Stimulated activated naive CD8-positive, alpha-beta T cell treated with anti-CD3 and anti-CD28 coated beads, Interleukin-15, Interleukin-2, amounts not matched to agents 100 ng/mL and 50 ng/mL, for 24 hours (primary cell): ENCODE results near the gene TLL1.

Experiments
- H3K27ac Mint-ChIP-seq: one replicate; pipeline ENCODE4 v1.8.0; 2021; ENCODE audit warnings: mild to moderate bottlenecking, mixed read lengths
- H3K27me3 Mint-ChIP-seq: one replicate; pipeline ENCODE4 v1.8.0; 2021; ENCODE audit warnings: mixed read lengths
- H3K36me3 Mint-ChIP-seq: one replicate; pipeline ENCODE4 v1.8.0; 2021; ENCODE audit warnings: low read depth, mixed read lengths
- H3K4me1 Mint-ChIP-seq: one replicate; pipeline ENCODE4 v1.8.0; 2021; ENCODE audit warnings: low read depth, mixed read lengths
- H3K4me3 Mint-ChIP-seq: one replicate; pipeline ENCODE4 v1.8.0; 2021; ENCODE audit warnings: mild to moderate bottlenecking, mixed read lengths
- H3K9me3 Mint-ChIP-seq: one replicate; pipeline ENCODE4 v1.8.0; 2021; ENCODE audit warnings: mixed read lengths

The TLL1 gene

DNA sequence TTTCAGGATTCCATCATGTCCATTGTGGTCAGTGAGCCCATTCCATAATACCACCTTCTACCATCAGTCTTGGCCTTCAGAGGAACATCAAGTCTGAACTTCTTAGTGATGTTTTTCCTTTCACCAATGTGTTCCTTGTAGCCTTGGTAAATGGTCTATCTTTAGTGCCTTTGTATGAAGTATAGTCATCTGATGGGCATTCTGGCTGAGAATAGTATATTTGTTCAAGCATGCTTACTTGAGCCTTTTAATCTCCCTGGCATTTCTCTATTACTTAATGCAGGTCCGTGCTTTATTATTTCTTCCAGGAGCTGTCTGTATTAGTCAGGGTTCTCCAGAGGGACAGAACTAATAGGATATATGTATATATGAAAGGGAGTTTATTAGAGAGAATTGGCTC lies 99.7 kb downstream of the TLL1 start:
- no peaks in the 10 kb centered on the region for H3K36me3 Mint-ChIP-seq
- no peak overlapping the region for H3K27ac Mint-ChIP-seq
- H3K4me3 Mint-ChIP-seq, result no peak overlapping the region
- H3K9me3 Mint-ChIP-seq, result no peaks in the 10 kb centered on the region
- H3K27me3 Mint-ChIP-seq, result no peaks in the 10 kb centered on the region
- H3K4me1 Mint-ChIP-seq, result no peaks in the 10 kb centered on the region

DNA sequence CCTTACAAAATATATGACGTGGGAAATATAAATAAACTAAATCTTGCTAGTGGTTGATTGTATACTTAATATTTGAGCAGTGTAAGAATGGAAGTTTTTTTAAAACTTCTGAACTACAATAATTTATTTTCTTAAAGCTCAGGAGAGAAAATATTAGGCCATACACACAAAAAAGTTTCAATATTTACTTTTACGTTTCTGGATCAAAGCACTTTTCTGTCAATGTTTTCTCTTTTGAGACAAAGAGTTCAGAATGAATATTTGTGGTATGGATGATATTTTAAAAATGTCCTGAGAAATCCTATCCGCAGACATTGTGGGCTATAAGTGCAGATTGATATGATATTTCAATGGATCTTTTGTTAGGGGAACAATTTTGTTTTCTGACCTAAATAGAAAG lies 109.9 kb downstream of the TLL1 start:
- H3K27ac Mint-ChIP-seq, result no peak overlapping the region
- H3K9me3 Mint-ChIP-seq, result peaks cover 6% of the 10 kb centered on the region
- H3K36me3 Mint-ChIP-seq, result no peaks in the 10 kb centered on the region
- H3K27me3 Mint-ChIP-seq, result no peaks in the 10 kb centered on the region
- no peak overlapping the region for H3K4me3 Mint-ChIP-seq
- no peaks in the 10 kb centered on the region for H3K4me1 Mint-ChIP-seq

DNA sequence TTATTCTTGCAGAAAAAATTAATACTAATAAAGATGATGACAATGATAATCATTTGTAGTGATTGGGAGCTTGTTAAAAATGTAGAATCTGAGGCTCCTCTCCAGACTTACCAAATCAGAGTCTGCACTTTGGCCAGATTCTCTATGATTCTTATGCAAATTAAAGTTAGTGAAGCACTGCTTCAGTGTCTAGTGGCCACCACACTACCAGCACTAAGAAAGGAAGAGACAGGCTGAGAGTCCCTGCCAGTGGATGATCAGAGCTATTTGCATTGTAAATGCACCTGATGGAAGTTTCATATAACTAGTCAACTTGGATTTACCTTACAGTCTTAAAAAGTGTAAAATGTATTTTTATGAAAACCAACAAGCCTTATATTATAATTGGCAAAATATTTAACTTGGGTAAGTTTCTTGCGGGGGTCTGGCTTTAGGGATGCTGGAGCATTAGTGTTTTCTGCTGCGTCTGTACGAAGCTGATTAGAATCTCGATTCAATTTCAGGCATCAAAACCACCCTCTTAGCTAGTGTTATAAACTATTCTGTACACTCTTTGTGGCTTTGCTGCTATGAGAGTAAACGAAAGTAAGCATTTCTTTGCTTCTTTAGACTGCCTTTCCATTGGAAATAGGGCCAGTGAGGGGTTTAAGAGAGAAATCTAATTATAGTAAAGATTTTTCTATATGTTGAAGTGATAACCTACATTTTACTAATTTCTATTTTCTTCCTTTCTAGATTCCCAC lies 114.1 kb downstream of the TLL1 start:
- H3K9me3 Mint-ChIP-seq, result no peaks in the 10 kb centered on the region
- no peak overlapping the region for H3K4me3 Mint-ChIP-seq

DNA sequence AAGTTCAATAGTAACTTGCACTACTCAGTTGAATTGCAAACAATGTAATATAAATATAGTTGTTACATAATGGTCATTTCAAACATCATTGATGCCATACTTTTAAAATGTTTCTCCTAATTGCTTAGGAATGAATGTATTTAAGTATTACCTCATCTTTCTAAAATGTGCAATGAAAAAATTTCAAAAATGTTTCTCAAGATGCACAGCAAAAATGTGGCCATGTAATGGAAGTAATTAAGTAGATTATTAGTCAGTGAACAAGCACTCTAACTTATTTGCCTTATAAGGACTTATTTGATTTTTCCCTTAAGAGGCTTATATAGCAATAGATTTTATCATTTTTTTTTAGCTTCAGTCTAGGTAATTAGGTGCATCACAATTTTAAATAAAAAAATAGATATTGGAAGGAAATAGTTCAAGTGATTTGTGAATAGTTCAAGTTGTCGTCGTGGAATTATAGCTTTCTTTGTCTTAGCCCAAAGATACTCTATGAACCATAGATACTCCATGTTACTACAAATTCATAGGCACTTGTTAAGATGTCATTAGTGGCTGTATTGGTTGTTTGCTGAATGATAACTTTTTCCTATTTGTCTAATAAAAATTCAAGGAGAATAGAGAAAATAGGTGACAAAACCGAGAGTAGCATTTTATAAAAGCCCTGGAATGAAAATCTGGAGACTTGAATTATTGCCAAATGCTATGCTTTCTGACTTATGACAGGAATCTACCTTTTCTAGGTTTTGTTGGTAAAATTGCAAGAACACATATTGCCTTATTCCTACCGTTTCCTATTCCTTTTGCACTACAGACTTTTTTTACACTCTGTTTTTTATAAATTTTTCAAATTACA lies 118.5 kb downstream of the TLL1 start:
- H3K4me3 Mint-ChIP-seq, result no peak overlapping the region
- no peaks in the 10 kb centered on the region for H3K4me1 Mint-ChIP-seq
- no peaks in the 10 kb centered on the region for H3K36me3 Mint-ChIP-seq
- no peak overlapping the region for H3K27ac Mint-ChIP-seq
- H3K27me3 Mint-ChIP-seq, result no peaks in the 10 kb centered on the region
- no peaks in the 10 kb centered on the region for H3K9me3 Mint-ChIP-seq

More for the DNA sequence above, 114.1 kb downstream of the TLL1 start:
- Mint-ChIP-seq H3K36me3 (no peaks in the 10 kb centered on the region), H3K27ac (no peak overlapping the region), H3K27me3 (no peaks in the 10 kb centered on the region), H3K4me1 (no peaks in the 10 kb centered on the region)

DNA sequence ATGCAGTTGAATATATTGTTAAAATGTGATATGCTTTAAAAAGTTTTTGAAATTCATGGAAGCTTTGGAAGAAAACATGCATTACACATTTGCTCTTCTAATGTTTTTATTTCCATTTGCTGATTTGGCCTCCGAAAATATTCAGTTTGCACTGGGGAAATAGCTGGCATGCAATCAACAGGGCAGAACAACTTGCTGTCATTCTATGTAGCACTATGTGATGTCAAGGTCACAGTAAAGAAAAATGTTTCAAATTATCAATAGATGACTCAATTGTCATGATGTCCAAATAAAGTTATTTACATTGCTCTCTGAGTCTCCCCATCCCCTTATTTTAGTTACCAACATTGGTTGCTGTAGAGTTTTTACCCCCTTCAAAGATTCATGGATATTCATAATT lies 119.2 kb downstream of the TLL1 start:
- no peaks in the 10 kb centered on the region for H3K27me3 Mint-ChIP-seq
- H3K36me3 Mint-ChIP-seq, result no peaks in the 10 kb centered on the region
- H3K9me3 Mint-ChIP-seq, result no peaks in the 10 kb centered on the region
- no peak overlapping the region for H3K27ac Mint-ChIP-seq
- H3K4me1 Mint-ChIP-seq, result no peaks in the 10 kb centered on the region
- H3K4me3 Mint-ChIP-seq, result no peak overlapping the region

DNA sequence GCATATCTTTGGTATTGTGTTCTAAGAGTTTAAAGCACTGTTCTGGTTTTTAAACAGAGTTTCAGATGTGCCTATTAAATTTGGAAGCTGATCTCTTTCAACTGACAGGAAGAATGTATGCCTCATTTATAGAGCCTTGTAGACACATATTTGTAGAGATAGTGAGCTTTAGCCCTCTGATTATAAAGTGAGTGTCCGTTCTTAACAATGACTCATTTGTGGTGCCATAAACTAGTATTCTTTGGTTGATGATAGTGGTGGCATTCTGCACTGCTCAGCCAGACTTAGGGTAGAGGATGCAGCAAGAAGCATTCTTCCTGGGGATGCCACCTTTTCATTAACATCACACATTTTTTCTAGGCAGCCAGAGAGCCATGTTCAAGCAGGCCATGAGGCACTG lies 121.7 kb downstream of the TLL1 start:
- H3K4me3 Mint-ChIP-seq, result no peak overlapping the region
- H3K36me3 Mint-ChIP-seq, result no peaks in the 10 kb centered on the region
- no peaks in the 10 kb centered on the region for H3K4me1 Mint-ChIP-seq
- no peaks in the 10 kb centered on the region for H3K27me3 Mint-ChIP-seq
- no peaks in the 10 kb centered on the region for H3K9me3 Mint-ChIP-seq
- H3K27ac Mint-ChIP-seq, result no peak overlapping the region

DNA sequence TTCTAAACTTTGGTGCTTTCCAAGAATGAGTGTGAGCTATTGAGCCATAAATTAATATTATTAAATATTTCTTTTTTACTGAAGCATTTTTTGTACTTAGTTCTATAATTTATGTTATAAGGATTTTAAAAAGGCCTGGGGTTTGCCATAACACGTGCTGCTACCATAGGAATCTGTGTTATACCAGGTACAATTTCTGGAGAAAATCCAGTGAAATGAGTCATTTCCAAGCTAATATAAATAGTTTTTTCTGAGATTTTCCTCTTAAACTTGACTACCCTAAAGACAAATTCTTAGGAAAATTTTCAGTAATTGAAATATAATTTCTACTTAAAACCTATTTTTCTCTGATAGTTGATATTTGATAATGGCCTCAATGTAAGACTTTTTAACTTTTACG lies 130.8 kb downstream of the TLL1 start:
- H3K4me3 Mint-ChIP-seq, result no peak overlapping the region
- no peaks in the 10 kb centered on the region for H3K27me3 Mint-ChIP-seq
- no peak overlapping the region for H3K27ac Mint-ChIP-seq
- no peaks in the 10 kb centered on the region for H3K36me3 Mint-ChIP-seq
- no peaks in the 10 kb centered on the region for H3K4me1 Mint-ChIP-seq
- peaks cover 4% of the 10 kb centered on the region for H3K9me3 Mint-ChIP-seq

DNA sequence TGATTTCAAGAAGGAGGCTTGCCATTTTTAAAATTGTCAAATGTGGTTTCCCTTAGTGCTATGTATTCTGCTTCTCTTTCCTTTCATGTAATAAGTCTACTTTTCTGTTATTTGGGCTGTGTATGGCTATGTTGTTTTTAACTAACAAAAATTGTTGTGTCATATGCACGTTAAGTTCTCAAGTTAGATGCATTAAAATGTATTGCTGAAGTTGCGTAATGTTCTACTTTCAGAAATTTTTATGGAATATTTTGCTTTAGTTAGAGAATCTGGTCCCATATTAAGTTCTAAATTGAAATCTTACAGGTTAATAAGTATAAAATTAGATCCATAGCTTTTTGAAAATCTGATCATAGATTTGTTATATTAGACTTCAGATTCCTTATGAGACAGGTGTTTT lies 133.2 kb downstream of the TLL1 start:
- H3K27ac Mint-ChIP-seq, result no peak overlapping the region
- no peaks in the 10 kb centered on the region for H3K4me1 Mint-ChIP-seq

DNA sequence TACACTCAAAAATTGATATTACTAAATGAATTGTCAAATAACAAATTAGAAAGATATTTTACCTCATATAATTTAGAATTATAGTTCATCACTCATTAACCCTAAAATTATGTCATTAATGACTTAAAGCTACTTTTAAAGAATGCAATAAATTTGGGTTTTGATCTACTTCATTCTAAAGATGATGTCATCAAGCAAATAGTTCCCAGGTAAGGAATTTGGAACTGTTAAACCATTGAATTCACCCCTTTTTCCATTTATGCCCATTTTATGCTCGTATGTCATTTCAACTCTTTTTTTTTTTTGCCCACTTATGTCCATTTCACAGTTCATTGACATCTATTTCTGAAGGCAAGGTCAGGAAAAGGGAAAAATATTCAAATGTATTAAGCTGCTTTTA lies 135.5 kb downstream of the TLL1 start:
- Mint-ChIP-seq H3K9me3 (peaks cover 7% of the 10 kb centered on the region), H3K4me1 (no peaks in the 10 kb centered on the region), H3K36me3 (no peaks in the 10 kb centered on the region), H3K27ac (no peak overlapping the region), H3K4me3 (no peak overlapping the region), H3K27me3 (no peaks in the 10 kb centered on the region)

More for the DNA sequence above, 133.2 kb downstream of the TLL1 start:
- Mint-ChIP-seq H3K9me3 (peaks cover 4% of the 10 kb centered on the region), H3K36me3 (no peaks in the 10 kb centered on the region), H3K4me3 (no peak overlapping the region), H3K27me3 (no peaks in the 10 kb centered on the region)

DNA sequence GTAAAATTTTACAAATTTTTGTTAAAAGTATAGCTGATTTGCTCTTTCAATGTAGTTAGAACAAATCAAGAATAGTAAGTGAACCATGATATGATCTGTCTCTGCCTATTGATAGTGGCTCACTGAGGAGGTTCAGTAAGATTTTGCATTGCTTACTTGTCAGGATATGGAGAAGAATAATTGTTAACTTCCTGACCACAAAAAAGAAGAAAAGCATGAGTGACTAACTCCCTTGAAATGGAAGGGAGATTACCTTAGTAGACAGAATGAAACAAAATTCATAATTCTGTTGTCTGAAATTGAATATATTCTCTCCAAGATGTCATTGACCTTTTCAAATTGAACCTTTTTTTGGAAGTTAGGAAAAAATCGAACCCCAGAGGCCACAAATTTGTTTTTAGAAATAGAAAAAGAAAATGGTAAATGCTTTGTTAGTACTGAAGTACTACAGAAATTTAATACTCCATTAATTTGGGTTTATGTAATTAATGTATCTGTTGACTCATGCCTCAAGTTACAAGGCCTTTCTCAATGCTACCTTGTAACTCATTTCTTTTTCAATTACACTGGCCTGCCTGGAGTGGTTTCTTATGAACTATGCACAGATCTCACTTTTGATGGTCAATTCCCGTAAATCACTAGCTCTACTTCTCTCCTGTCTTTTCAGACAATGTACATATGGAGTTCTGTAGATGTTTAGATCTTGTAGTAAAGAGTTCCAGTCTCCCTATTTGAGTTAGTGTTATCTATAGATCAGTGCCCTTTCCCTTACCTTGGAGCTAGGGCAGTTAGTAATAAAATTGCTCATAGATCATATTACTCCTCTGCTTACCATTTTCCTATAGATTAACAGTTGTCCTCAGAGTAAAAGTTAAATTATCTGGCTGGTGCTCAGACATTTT lies 139.3 kb downstream of the TLL1 start:
- Mint-ChIP-seq H3K27ac (no peak overlapping the region), H3K9me3 (peaks cover 7% of the 10 kb centered on the region), H3K4me1 (no peaks in the 10 kb centered on the region), H3K4me3 (no peak overlapping the region), H3K27me3 (no peaks in the 10 kb centered on the region), H3K36me3 (no peaks in the 10 kb centered on the region)

DNA sequence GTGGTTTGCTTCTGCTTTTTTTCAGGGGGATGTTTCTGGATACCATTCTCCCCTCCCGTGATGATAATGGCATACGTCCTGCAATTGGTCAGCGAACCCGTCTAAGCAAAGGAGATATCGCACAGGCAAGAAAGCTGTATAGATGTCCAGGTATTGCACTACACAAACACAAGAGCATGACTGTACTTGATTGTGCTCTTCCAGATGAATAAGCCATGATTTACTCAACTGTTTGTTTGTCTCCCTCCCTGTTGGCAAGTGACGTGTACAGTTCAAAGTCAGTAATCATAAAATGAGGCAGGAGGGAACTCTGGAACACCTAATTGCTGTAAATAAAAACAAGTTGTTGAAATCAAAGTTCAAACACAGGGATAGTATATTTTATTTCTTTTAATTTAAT lies 141.4 kb downstream of the TLL1 start:
- no peak overlapping the region for H3K4me3 Mint-ChIP-seq
- no peaks in the 10 kb centered on the region for H3K27me3 Mint-ChIP-seq
- H3K4me1 Mint-ChIP-seq, result no peaks in the 10 kb centered on the region
- H3K36me3 Mint-ChIP-seq, result no peaks in the 10 kb centered on the region
- H3K9me3 Mint-ChIP-seq, result peaks cover 8% of the 10 kb centered on the region
- no peak overlapping the region for H3K27ac Mint-ChIP-seq

DNA sequence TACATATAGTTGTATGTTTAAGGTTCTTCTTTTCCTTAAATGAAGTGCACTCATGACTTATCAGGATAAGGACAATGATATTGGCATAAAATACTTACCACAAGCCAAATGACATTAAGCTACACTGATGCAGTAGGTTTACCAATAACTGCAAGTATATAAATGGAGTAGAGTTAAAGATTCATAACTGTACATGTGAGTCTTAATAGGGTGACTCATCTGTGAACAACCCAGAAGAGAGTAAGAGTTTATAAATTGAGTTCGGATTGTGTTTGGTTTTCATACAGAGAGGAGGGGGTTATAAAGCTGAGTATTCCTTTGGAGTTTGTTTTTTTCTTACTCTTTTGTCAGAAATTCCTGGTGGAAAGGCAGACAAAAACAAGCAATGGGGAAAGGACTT lies 144.8 kb downstream of the TLL1 start:
- no peak overlapping the region for H3K27ac Mint-ChIP-seq
- no peaks in the 10 kb centered on the region for H3K27me3 Mint-ChIP-seq
- H3K36me3 Mint-ChIP-seq, result no peaks in the 10 kb centered on the region
- no peaks in the 10 kb centered on the region for H3K4me1 Mint-ChIP-seq
- peaks cover 4% of the 10 kb centered on the region for H3K9me3 Mint-ChIP-seq
- no peak overlapping the region for H3K4me3 Mint-ChIP-seq

DNA sequence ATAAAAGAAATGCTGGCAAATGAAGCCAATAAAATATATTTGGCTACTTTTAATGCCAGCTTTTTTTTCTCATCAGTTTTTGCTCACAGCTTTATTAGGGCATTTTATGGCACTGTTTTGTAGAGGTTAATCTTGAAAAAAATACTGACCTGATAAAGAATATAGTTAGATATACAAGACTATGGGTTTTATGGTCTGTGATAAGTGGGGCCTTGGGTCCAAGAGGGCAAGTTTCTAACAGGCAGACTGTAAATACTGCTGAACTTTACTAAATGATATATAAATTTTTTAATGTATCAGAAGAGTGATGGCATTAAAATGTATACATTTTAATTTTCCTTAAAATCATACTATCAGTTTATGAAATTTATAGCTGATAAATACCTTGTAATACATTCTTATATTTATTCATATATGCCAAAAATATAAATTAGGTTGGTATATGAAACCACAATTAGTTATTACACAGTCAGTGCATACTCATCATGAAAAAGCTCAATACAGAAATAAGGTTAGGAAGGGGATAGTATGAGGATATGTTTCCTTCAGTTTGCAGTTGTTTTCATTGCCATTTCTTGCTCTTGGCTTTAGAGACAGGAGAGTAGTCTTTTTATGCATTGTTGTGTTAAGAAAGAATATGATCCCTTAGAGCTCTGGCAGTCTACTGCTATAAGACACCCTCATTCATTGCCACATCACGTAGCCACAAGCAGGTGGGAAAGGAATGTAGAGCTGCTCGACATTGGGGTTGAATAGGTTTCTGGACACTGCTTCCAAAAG lies 146.6 kb downstream of the TLL1 start:
- peaks cover 4% of the 10 kb centered on the region for H3K9me3 Mint-ChIP-seq
- no peaks in the 10 kb centered on the region for H3K36me3 Mint-ChIP-seq
- no peak overlapping the region for H3K27ac Mint-ChIP-seq
- no peak overlapping the region for H3K4me3 Mint-ChIP-seq
- H3K4me1 Mint-ChIP-seq, result no peaks in the 10 kb centered on the region
- H3K27me3 Mint-ChIP-seq, result no peaks in the 10 kb centered on the region

DNA sequence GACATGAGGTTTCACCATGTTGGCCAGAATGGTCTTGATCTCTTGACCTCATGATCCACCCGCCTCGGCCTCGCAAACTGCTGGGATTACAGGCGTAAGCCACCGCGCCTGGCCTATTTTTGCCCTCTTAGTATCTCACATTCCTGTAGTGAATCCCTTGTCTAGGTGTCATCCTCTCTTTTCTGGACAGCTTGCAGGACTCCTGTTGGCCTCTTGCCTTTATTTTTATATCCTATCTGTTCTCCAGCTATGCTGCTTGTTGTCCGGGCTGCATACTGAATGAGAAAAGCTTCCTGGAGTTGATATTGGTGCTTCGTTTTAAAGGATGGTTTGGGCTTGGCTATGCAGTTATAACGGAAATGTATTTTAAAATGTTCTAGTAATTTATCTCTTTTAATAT lies 148.6 kb downstream of the TLL1 start:
- no peak overlapping the region for H3K27ac Mint-ChIP-seq
- H3K4me3 Mint-ChIP-seq, result no peak overlapping the region
- H3K9me3 Mint-ChIP-seq, result peaks cover 4% of the 10 kb centered on the region
- H3K36me3 Mint-ChIP-seq, result no peaks in the 10 kb centered on the region
- no peaks in the 10 kb centered on the region for H3K27me3 Mint-ChIP-seq
- no peaks in the 10 kb centered on the region for H3K4me1 Mint-ChIP-seq
